Measurements from ENCODE around the gene EN2.
"Not testable (repeated sequence)": the region's sequence is repeated elsewhere in the genome, so short reads cannot be mapped to it uniquely, and the experiment has no call there.

The EN2 gene

DNA sequence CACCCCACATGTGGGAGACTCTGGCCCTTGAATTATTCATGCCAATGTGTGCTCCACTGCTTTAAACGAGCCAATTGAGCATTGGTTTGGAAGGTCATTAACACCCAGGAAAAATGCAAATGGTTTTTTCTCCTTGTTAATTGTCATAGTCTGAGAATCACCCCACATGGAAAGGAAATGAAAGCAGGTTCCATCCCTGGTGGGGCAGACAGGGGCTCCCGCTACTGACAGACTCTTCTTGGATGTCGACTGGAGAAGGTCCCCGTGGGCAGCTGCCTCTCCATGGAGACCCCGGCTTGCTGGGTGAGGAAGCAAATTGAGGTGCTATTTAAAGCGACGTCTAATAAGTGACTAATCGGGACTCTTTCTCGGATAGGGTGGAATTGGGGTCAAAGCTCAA is 32.0 kb upstream of the EN2 start:
- DNase-seq (ENCODE audit: low read depth): no peak

GRCh38 chr7:155426543-155427410 is 31.2 kb upstream of the EN2 start:
- no peak for DNase-seq (ENCODE audit: low read depth)

DNA sequence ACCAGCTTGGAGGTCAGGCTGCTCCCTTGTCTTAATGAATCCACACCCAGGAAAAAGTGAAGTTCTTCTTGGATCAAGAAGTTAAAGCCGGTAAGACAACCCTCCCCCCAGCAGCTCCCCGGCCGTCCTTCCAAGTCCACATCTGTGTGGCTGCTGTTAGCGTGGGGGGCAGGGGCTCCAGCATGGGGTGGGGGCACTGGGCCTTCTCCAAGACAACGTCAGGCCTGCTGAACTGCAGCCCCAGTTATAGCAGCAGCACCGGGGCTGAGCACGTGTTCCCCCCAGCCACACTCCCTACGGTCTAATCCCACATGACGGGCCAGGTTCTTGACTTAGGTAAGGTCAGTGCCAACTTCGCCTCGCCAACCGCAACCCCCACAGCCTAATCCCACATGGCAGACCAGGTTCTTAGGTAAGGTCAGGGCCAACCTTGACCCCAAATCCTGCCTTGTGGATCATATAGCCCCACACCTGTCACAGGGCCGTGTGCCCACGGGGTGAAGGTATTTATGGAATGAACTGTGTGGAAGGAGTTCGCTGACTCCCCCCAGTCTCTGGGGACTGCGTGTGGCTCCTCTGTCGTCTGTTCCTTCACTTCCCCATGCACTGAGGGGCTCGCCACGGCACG is 30.4 kb upstream of the EN2 start:
- no peak for DNase-seq (ENCODE audit: low read depth)

DNA sequence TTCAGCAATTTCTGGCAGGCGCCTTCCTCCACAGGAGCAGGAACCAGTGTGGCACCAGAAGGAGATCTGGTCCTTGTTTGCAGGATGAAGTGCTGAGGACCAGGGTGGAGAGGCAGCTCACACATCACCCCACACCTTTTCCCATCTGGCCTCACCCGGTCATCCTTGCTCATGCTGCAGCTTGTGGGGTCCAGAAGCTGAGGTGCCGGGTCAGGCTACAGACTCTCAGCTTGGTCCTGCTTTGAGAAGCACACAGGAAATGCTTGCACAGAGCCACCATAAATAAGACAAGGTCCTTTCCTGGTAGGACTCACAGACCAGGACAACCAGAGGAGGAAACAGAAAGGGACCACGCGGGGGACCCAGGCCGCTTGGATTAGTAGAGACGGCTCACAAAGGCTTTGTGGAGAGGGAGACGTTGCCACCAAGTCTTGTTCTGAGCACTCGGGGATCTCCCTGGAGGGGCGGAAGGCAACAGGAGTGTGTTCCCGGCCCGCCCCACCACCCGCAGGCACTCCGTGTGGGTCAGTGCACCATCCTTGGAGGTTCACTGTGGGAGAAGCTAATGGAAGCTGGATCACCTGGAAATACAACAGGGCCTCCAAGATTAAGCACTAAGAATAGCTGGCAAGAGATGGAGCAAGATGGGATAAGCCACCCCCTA is 29.6 kb upstream of the EN2 start:
- DNase-seq (ENCODE audit: low read depth): no peak

DNA sequence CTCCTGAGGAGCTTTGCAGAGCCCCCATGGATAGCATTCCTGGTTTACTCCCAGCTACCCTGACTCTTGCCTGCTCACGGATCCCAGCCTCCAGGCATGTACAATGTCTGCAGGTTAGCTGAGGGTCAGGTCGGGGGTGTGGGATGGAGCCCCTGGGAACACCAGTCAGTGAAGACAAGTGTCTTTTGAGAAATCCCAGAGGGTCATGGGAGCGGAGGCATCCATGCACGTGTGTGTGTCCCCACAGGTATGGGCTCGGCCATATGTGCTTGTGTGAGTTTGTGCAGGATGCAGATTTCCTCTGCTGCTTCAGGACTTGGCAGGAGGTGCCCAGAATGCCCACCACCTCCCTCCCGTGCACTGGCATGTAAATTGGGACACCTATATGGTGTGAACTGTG is 28.3 kb upstream of the EN2 start:
- no peak for DNase-seq (ENCODE audit: low read depth)

DNA sequence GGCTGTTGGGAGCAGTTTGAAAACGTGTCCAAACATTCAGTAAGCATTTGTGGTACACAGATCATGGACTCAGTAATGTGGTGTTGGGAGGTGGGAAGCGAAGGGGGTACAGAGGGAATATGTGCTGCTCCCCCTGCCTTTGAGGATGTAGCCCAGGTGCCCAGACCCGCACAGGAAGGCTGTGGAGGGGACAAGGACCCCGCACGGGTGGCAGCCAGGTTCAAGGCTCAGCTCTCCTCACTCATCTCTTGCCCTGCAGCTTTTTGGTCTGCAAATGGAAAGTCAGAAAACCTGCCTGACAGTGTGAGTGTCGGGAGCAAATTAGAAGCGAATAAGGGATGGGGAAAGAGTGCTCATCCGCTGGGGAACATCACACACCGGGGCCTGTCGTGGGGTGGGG is 27.3 kb upstream of the EN2 start:
- DNase-seq (ENCODE audit: low read depth): no peak

DNA sequence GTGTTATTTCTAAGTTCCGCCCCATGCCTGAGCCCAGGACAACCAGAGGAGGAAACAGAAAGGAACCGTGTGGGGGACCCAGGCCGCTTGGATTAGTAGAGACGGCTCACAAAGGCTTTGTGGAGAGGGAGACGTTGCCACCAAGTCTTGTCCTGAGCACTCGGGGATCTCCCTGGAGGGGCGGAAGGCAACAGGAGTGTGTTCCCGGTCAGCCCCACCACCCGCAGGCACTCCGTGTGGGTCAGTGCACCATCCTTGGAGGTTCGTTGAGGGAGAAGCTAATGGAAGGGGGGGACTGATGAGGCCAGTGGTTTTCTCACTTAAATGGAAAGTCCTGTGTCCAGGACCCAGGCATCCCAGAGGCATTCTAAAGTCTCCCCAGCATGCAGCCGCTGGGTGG is 26.7 kb upstream of the EN2 start:
- no peak for DNase-seq (ENCODE audit: low read depth)

- DNase-seq (ENCODE audit: low read depth): no peak
Observed at GRCh38 chr7:155431711-155432110, 26.2 kb upstream of the EN2 start.

GRCh38 chr7:155435110-155435509 is 22.8 kb upstream of the EN2 start:
- no peak for DNase-seq (ENCODE audit: low read depth)

DNA sequence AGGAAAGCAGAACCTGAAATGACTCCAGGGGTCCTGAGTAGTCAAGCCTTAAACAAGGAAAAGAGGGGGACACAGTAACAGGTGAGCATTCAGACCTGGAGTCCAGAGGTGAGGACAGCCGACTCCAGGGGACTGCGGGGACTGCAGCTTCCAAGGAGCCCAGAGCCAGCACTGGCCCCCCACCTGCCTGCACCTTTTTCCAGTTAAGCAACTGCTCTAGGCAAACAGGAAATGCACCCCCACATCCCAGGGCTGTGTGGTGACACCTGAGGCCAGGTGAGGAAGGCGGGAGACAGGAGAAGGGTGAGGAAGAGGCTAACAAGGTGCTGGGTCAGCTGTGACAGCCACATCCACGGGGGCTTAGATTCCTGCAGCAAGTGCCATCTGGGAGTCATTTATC is 20.1 kb upstream of the EN2 start:
- no peak for DNase-seq (ENCODE audit: low read depth)

GRCh38 chr7:155438777-155439176 is 19.2 kb upstream of the EN2 start:
- no peak for DNase-seq (ENCODE audit: low read depth)

GRCh38 chr7:155439311-155440017 is 18.5 kb upstream of the EN2 start:
- no peak for DNase-seq (ENCODE audit: low read depth)

DNA sequence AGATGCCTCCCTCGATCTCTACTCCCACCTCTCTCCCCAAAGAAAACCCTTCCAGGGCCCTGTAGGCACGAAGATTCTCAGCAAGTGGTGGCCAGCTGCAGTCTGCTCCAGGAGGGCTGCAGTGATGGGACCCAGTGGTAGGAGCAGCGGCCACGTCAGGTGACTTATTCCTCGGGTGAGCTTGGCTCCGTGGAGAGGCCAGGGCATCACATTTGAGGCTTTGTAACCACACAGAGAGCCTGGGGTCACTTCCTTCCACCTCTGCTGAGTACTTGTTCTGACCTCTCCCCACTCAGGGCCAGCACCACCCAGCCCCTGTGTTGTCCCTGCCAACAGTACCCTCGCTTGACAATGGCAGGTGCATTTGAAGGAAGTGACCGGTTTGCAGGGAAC is 17.9 kb upstream of the EN2 start:
- no peak for DNase-seq (ENCODE audit: low read depth)

DNA sequence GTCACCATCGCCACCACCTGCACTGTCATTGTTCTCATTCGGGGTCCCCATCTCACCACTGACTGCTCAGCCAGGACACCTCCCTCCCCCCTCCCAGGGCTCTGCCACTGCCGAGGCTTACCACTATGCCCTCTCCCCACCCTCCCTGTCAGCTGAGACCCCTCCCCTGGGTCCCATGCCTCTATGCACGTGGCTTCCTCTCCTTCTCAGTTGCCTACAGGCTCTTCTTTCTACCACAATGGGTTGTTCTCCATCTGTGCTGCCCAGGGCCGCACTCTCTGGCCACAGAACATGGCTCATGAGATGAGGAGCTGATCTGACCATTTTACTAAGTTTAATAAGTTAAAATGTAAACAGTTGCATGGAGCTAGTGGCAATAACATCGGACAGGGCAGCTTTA is 16.1 kb upstream of the EN2 start:
- no peak for DNase-seq (ENCODE audit: low read depth)

DNA sequence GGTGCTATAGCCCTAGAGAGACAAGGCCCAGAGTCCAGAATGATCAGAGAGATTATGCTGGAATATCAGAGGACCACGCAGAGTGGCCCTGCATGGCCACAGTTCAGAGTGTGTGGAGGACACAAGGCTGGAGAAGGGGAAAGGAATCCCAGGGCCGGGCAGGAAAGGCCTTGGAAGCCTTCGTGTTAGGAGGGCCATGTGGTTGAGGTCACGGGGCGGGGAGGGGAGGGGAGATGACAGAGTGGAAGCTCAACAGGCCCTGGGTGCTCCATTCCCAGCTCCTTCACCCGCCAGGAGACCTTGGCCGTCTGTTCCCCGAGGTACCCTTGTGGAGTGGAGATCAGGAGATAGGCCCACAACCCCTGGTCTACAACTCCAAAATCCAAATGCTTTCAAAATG is 13.2 kb upstream of the EN2 start:
- no peak for DNase-seq (ENCODE audit: low read depth)

DNA sequence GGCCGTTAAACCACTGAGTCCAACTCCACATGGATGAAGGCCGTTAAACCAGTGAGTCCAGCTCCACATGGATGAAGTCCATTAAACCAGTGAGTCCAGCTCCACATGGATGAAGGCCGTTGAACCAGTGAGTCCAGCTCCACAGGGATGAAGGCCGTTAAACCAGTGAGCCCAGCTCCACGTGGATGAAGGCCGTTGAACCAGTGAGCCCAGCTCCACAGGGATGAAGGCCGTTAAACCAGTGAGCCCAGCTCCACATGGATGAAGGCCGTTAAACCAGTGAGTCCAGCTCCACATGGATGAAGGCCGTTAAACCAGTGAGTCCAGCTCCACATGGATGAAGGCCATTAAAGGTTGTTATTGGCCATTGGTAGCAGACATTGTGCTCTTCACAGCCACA is 12.3 kb upstream of the EN2 start:
- not testable (repeated sequence) for DNase-seq (ENCODE audit: low read depth)

GRCh38 chr7:155447603-155448002 is 10.3 kb upstream of the EN2 start:
- DNase-seq (ENCODE audit: low read depth): no peak

- no peak for DNase-seq (ENCODE audit: low read depth)
Observed at GRCh38 chr7:155448632-155449007, 9.3 kb upstream of the EN2 start.

GRCh38 chr7:155449008-155449868 is 8.7 kb upstream of the EN2 start:
- DNase-seq (ENCODE audit: low read depth): no peak

GRCh38 chr7:155449869-155450557 is 7.9 kb upstream of the EN2 start:
- DNase-seq (ENCODE audit: low read depth): no peak

GRCh38 chr7:155450558-155450969 is 7.4 kb upstream of the EN2 start:
- no peak for DNase-seq (ENCODE audit: low read depth)

Measured in amniotic epithelial cell (primary cell).